HG02943 (cell line): ENCODE data around the gene ZNF865.

ENCODE experiments used
- ATAC-seq: cut with Tn5 transposase; IDR thresholded peaks from one replicate; pipeline ENCODE4 v1.9.1; 2021; ENCODE audit warnings: mild to moderate bottlenecking, low read depth, moderate library complexity; ENCODE audit not compliant: unreplicated experiment

ZNF865 gene

GRCh38 chr19:55622242-55622969 is 17.0 kb downstream of the ZNF865 start:
- ATAC-seq, result no peak

GRCh38 chr19:55623130-55623529 is 17.7 kb downstream of the ZNF865 start:
- ATAC-seq, result no peak

- ATAC-seq, result no peak
Measured at GRCh38 chr19:55623561-55623960, 18.1 kb downstream of the ZNF865 start.

DNA sequence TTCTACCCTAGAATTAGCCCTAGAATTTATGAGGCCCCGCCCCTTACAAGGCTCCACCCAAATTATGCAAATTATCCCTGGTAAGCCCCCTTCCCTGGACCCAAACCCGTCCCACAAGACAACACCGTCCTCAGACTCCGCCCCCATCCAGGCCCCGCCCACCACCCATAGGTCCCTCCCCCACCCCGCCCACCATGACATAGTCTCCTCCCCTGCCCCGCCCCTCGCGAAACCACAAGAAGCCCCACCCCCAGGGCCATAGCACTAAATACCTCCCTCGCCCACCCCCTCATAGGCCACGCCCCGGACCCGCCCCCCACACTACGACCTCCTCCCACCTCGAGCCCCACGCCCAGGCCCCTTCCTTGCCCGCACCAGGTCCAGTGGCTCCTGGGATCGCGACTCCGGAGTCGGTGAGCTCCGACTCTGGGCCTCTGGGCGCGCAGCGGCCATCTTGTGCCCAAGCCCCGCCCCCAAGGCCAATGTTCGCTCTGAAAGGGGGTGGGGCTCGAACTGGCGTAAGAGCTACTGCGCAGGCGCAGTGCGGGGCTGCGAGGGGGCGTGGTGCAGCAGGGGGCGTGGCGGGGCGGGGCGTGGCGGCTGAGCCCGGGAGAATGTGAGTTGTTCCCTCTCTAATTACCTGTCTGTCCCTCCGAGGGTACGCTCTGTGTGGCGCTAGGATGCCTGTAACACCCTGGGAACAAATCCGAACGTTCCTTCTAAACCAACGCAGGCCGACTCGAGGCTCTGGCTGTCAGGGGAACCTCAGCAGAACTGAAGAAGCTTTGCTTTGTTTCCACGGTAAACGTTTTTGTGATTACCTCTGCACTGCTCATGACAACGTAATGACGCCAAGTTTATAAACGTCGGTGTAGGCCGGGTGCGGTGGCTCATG is 18.9 kb downstream of the ZNF865 start, which contains the start of gene ZNF784:
TSS of gene ZNF784 (minus strand) at position 458 of the 895 bp plus-strand sequence. CDS start at position 453, 5 bp downstream.
- ATAC-seq, result no peak

DNA sequence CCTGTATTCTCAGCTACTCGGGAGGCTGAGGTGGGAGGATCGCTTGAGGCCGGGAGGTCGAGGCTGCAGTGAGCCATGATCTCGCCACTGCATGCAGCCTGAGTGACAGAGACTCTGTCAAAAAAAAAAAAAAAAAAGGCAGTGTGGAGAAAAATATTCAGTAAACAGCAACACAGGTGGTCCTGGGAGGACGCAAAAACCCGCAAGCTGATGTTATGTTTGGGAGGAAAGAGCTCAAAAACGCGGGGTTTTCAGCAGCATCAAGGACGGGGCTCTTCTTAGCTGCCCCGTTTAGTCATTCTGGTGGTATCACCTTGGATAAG is 19.5 kb downstream of the ZNF865 start:
- ATAC-seq, result no peak

DNA sequence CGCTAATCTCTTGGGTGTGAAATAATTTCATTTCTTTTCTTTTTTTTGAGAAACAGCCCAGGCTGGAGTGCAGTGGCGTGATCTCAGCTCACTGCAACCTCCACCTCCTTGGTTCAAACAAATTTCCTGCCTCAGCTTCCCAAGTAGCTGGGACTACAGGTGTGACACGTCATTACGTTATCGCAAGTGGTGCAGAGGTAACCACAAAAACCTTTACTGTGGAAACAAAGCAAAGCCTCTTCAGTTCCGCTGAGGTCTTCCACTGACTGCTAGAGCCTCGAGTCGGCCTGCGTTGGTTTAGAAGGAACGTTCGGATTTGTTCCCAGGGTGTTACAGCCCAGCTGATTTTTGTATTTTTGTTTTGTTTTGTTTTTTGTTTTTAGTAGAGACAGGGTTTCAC is 20.9 kb downstream of the ZNF865 start:
- no peak for ATAC-seq

DNA sequence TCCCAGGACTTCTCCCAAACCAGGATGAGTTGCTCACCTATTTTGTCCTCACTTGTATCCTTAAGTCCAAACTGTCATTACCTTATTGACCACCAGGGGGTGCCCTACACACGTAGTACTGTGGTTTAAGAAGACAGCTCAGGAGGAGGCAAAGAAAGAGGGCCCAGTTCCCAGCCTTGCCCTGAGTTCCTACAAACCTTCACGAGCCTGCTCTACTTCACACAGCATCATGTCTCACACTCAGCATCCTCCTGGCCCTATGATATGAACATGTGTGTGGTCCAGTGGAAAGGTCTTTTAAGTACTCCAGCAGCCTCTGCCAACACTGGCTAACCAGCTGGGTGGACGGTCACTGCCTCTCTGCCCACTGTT is 27.0 kb downstream of the ZNF865 start:
- ATAC-seq, result no peak

- no peak for ATAC-seq
Measured at GRCh38 chr19:55633861-55634260, 28.4 kb downstream of the ZNF865 start.

DNA sequence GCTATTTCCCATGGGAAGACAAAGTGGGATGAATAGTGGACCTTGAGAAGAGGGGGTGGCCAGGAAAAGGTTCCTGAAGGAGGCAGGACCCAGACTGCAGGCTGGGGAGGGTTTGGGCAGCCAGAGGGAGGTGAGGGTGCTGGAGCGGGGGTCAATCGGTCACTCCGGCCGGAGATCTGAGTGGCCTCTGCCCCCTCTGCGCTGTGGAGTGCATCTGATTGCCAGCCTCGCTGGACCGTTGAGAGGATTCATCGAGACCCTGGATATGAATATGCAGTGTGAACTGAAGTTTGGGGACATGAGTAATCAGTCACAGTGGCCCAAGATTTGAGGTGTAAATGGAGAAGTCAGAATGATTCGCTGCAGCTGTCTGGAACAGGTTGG is 29.9 kb downstream of the ZNF865 start:
- ATAC-seq, result no peak

DNA sequence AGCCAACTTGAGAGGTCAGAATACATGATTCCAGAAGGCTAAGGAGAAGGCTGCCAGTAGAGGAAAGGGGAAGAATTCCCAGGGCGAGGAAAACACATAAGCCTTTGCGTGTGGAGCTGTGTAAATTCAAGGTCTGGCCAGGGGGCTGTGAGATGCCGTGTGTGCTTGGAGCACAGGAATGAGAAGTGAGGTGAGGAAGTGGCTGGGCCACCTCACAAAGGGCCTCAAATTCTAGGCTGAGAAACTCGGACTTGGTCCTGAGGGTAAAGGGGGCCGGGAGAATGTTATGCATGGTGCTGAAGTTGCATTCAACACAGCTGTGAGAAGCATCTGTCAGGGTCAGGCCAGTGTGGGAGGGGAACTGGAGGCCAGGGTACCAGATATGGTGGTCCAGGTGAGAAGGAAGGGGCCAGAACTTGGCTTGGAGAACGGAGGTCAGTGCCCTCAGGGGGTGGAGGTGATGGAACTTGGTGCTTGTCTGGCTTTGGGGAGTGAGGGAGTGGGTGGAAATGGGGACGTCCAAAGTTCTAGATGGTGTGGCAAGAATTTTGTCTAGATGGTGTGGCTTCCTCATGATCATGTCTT is 30.5 kb downstream of the ZNF865 start:
- ATAC-seq, result no peak

GRCh38 chr19:55636723-55637122 is 31.3 kb downstream of the ZNF865 start:
- no peak for ATAC-seq

DNA sequence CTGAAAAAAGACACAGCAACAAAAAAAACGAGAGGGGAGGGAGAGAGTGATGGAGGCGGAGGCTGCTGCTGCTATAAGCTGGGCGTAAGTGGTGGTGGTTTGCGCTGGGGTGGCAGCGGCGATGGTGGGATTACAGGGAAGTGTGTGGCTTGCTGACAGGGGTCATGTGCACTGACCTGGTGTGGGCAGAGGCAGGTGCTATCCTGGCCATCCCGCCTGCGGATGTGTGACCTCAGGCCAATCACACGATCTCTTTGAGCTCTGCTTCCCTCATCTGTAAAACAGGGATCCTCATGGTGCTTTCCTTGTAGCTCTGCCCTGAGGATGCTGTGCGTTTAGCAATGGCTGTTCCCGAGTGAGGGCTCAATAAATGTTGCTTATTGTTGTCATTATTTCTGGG is 32.1 kb downstream of the ZNF865 start:
- ATAC-seq, result no peak

DNA sequence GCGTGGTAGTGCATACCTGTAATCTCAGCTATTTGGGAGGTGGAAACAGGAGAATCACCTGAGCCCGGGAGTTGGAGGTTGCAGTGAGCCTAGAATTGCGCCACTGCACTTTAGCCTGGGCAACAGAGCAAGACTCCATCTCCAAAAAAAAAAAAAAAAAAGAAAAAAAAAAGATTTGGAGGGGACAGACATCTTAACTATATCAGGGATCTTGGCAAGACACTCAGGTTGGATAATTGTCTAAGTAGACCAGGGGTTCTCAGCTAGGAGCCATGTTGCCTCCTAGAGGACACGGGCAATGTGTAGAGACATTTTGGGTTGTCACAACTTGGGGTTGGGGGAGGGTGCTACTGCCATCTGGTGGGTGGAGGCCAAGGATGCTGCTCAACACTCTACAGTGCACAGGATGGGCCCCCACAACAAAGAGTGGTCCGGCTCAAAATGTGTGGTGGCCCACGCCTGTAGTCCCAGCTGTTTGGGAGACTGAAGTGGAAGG is 33.5 kb downstream of the ZNF865 start:
- ATAC-seq, result no peak

DNA sequence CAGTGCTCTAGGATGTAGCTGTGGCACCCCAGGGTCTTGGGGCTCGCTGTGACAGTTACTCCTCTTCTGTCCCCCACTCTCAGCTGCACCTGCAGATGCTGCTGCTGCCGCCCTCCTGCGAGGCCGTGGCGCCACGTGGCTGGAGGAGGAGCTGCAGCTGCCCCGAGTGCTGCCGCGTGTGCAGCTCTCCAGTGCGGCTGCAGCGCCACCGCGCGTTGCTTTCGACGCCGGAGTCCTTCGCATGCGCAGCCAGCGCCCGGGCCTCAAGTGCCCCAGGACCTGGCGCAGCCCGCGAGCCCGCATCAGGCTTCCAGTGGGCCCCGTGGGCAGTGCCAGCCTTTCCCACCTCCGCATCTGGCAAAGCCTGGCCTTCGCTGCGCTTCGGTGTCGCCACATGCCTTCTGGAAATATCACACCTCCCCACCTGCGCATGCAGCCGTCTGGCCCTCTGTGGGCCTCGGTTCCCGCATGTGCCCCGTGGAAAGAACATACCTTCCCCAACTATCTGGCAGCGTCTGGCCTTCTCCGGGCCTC is 34.7 kb downstream of the ZNF865 start:
- no peak for ATAC-seq

GRCh38 chr19:55640577-55641425 is 35.4 kb downstream of the ZNF865 start, which contains the start of gene ZNF580:
ZNF580 (plus strand) TSS chr19:55641002; CDS start chr19:55642509, 1,507 bp downstream.
- no peak for ATAC-seq

GRCh38 chr19:55641426-55642152 is 36.1 kb downstream of the ZNF865 start:
- no peak for ATAC-seq

DNA sequence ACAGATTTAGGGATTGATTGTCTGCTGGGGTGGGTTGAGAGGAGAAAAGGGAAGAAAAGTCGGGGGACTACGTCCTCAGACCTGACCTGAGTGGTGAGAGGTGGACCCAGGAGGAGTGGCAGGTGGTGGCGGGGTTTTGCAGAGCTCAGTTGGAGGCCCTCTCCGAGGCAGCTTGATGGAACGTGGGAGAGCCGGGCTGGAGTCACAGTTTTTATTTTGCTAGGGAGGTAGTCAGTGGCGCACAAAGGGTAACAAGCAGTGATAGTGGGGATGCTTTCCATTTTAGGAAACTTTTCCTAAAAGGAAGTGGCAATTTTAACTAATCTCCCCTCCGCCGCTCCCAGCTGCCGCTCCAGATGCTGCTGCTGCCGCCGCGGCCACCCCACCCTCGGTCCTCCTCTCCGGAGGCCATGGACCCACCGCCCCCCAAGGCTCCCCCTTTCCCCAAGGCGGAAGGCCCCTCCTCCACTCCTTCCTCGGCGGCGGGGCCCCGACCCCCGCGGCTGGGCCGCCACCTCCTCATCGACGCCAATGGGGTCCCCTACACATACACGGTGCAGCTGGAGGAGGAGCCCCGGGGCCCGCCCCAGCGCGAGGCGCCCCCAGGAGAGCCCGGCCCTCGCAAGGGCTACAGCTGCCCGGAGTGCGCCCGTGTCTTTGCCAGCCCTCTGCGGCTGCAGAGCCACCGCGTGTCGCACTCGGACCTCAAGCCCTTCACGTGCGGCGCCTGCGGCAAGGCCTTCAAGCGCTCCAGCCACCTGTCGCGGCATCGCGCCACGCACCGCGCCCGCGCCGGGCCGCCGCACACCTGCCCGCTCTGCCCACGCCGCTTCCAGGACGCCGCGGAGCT is 36.9 kb downstream of the ZNF865 start:
- no peak for ATAC-seq
